ENCODE results near the gene ZDHHC14.
"Not testable (repeated sequence)": the region's sequence is repeated elsewhere in the genome, so short reads cannot be mapped to it uniquely, and the experiment has no call there.

The ZDHHC14 gene

DNA sequence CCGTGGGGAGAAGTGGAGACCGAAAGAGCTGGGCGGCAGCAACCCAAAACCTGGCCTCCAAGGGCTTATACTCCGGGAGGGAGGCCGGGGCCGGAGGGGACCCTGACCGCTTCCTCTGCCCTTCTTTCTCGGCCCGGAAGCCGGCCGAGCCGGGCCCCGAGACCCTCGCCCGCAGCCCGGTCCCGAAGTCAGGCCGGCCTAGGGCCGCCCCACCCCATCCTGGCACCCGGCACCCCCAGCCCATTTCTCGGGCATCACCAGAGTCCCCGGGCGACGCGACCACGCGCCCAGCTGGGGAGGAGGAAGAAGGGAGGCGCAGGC lies 572 bp upstream of the ZDHHC14 start:
- no peak for DNase-seq (ENCODE audit: low spot score)

- peak; percentile 78 for DNase-seq (ENCODE audit: low spot score)
Observed at GRCh38 chr6:157381631-157382621, 936 bp downstream of the ZDHHC14 start.

DNA sequence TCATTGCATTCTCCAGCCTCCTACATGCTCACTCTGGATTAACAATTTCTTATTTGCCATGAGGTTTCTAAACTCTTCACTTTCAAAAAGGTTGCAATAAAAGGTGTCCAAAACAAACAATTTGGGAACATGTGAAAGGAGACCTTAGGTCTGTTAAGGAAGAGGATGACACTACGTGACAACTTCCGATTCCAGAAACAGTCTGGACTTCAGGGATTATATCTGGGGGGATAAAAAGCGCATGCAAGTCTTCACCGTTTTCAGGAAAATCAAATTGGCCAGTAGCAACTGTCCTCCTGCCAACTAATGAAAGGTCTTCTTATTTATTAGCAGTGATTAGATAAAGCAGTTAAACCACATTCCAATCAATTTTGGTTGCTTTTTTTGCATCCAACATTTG lies 1.8 kb downstream of the ZDHHC14 start:
- DNase-seq (ENCODE audit: low spot score), result no peak

DNA sequence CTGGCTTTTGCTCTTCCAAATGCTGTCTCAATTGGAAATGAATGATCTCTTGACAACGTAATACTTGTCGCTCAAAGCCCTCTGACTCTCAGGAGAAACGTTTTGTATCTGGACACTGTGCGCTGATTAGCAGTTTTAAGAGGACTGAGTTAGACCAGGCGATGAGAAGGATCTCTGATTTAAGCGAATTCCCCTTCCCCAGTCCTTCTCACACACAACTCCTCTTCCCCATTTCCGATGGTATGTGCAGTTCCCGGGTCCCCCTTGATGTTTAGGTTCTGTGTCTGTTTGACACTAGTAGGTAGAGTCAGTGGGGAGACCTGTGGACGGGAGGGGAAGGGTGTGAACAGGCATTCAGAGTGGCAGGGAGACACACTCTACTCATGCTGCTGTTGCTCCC lies 2.5 kb downstream of the ZDHHC14 start:
- DNase-seq (ENCODE audit: low spot score), result no peak

GRCh38 chr6:157384962-157385361 lies 4.0 kb downstream of the ZDHHC14 start:
- not testable (repeated sequence) for DNase-seq (ENCODE audit: low spot score)

DNA sequence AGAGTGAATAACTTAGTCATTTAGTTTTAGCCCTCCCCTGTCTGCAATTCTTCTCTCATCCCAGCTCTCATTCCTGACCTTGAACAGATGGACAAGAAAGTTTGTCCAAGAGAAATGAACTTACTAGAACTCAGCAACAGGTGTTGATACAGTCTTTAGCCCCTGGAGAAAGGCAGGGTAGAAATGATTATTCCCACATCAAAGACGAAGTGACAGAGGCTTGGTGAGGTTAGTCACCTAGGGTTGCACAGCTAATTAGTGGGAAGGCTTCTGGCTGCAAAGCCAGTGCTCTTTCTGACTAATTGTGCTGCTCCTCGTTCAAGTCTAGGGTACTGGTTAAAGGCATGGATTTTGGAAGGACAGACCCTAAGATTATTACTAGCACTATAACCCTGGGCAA lies 4.5 kb downstream of the ZDHHC14 start:
- no peak for DNase-seq (ENCODE audit: low spot score)

DNA sequence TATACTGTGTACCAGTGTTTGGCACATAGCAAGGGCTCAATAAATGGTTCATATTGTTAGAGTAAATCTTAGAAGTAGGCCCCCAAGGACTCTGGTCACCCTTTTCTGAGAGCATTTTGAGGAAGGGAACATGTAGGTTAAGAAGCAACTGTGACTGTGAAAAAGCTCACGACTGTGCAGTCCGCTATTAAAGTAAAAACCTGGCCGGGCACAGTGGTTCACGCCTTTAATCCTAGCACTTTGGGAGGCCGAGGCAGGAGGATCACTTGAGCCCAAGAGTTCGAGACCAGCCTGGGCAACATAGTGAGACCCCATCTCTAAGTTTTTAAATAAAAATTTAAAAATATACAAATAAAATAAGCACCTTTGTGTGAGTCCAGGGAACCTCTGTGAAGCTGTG lies 5.0 kb downstream of the ZDHHC14 start:
- DNase-seq (ENCODE audit: low spot score), result no peak

- DNase-seq (ENCODE audit: low spot score), result no peak
Observed at GRCh38 chr6:157386454-157386853, 5.5 kb downstream of the ZDHHC14 start.

GRCh38 chr6:157388924-157389323 lies 7.9 kb downstream of the ZDHHC14 start:
- no peak for DNase-seq (ENCODE audit: low spot score)

DNA sequence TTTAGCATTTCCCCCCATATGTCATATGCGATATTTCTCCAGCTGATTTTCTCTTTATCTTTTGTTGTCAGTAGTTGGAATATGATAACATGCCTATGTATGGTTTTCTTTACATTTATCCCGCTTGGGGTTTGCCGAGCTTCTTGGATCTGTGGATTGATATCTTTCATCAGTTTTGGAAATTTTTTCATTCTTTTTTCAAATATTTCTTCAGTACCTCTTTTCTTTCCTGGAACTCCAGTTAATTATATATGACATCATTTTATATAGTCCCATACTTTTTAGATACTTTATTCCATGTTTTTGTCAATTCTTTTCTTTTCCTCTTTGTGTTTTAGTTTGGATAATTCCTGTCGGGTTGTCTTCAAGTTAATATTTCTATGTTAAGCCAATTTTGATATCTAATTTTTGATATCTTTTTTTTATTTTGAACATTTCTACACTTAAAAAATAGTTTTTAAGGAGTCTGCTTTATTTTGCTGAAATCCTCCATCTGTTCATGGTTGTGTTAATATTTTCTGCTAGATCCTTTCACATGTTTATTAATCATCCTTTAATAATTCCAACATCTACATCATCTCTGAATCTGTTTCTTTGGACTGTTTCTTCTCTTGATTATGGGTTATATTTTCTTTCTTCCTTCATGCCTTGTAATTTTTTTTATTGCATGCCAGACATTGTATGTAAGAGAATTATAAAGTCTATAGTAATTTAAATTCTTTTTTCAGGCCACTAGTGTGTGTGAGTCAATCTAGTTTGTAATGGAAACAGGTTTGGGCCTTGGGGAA lies 9.5 kb downstream of the ZDHHC14 start:
- DNase-seq (ENCODE audit: low spot score), result no peak

GRCh38 chr6:157392927-157393668 lies 12.1 kb downstream of the ZDHHC14 start:
- DNase-seq (ENCODE audit: low spot score), result no peak

DNA sequence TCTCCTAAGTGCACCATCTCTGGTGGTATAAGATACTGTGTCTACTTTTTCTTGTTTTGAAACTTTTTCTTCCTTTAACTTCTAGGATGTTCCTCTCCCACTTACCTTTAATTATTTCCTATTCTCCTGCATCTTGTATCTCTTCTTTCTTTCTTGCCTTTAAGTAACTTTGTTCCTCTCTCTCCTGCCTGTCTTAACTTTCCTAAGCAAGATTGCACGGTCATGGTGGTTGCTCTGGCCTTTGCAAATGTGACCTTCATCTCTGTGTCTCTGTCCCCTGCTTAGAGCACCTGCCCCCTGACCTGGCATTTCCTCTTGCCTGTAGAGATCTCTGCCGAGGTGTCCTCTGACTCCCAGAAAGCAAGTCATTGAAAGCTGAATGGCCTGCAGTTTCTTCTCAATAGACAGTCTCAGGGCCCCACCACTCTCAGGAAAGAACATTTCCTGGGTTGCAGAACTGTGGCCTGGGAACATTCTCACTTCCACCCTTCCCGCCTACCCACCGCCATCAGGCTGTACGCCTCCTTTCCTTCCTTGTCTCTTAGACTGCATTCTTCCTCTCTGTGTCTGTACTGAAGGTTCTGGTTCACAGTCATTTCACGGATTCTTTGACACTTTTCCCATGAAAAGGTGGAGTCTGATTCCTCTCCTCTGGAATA lies 12.8 kb downstream of the ZDHHC14 start:
- no peak for DNase-seq (ENCODE audit: low spot score)

- DNase-seq (ENCODE audit: low spot score), result not testable (repeated sequence)
Observed at GRCh38 chr6:157395199-157395598, 14.2 kb downstream of the ZDHHC14 start.

GRCh38 chr6:157396026-157396425 lies 15.0 kb downstream of the ZDHHC14 start:
- no peak for DNase-seq (ENCODE audit: low spot score)

DNA sequence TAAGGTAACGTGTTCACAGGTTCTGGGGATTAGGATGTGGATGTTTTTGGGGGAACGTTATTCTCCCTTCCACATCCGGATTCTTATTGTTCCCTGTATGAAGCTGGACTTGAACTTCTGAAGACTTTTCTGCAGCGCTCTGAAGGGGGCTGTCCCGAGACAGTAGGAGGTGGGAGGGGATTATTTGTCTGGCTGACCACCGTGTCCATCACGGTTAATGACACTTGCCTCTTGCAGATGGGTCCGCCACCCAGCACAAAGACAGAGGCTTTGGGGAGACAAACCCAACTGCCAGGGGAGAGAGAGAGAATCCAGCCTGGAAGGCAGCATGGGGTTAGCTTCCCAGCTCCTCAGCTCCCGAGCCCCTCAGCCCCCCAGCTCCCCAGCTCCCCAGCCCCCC lies 16.7 kb downstream of the ZDHHC14 start:
- DNase-seq (ENCODE audit: low spot score), result no peak

DNA sequence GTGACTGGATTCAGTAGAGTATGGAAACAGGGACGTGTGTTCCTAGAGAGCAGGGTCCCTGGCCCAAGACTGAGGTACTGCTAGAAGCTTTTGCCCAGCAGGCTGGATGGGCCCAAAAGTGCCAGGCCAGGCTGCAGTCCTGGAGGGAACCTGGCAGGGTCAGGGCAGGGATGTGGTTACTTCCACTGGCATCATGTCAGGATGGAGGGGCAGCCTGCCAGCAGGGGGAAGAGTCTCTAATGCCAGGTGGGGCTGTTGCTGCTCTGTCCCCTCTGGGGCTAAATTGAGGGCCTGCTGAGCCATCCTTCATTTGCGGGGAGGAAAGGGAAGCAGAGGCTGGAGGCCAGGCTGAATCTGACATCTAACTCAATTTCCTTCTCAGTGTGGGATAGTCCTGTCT lies 17.2 kb downstream of the ZDHHC14 start:
- DNase-seq (ENCODE audit: low spot score), result no peak

DNA sequence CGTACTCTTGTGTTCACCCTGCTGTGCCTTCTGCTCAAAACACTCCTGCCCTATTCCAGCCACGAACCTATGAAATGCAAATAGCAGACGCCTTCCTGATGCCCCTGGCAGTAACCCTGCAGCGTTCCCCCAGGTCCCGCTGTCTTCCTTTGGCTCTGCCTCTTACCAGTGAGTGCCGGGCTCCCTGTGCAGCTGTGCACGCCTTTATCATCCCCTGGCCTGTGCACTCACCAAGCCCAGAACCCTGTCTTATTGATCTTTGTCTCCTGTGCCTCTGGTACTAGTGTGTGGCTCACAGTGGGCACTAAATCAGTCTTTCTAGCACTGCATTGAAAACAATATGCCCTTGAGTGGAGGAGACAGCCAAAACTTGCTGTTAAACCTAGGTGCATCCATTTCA lies 19.7 kb downstream of the ZDHHC14 start:
- DNase-seq (ENCODE audit: low spot score), result no peak

DNA sequence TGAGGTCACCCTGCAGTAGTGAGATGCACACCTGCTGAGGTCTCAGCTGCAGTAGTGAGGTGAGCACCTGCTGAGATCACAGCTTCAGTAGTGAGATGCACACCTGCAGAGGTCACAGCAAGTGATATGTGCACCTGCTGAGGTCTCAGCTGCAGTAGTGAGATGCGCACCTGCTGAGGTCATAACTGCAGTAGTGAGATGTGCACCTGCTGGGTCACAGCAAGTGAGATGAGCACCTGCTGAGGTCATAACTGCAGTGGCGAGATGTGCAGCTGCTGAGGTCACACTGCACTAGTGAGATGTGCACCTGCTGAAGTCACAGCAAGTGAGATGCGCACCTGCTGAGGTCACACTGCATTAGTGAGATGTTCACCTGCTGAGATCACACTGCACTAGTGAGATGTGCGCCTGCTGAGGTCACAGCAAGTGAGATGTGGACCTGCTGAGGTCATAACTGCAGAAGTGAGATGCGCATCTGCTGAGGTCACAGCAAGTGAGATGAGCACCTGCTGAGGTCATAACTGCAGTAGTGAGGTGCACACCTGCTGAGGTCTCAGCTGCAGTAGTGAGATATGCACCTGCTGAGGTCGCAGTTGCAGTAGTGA lies 20.8 kb downstream of the ZDHHC14 start:
- no peak for DNase-seq (ENCODE audit: low spot score)

DNA sequence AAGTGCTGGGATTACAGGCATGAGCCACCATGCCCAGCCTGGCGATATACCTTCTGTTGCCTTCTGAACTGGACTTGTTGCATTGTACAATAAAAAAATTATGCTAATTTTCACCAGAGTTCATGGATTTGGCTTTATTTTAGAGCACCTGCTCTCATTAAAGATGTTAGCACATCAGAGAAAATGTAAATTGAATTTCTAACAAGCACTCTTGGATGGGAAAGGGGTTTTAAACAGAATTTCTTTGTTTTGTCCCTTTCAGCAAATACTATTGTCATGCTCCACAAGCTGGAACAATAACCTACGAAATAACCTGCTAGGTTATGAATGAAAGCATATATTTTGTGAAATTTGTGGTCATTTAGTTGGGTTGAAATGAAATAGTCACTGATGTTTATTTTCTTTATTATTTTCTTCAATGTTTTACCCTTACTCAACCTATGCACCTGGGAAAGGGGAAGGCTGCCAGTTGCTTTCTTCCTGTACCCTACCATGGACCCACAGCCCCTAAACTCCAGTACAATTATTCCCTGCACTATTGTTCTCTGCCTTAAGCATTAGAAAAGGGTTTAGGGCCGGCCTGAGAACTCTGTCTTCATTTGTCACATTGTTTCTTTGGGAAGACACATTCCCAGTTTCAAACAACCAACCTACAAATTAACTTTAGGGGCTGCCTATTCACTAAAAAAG lies 22.2 kb downstream of the ZDHHC14 start:
- no peak for DNase-seq (ENCODE audit: low spot score)

DNA sequence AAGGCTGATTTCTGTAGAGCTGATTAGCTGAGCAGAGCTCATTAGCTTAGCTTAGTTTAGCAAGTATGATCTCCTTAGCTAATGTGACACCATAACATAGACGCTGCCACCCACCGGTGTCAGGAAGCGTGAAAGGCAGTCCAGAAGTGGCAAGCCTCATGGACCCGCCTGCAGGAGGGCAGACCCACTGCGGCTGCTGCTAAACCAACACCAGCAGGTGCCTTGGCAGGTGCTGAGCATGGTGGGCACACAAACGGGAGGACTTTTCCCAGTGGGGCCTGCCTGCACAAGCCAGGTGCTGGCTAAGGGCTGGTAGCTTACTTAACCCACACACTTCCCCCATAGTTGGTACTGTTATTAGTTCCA lies 22.7 kb downstream of the ZDHHC14 start:
- DNase-seq (ENCODE audit: low spot score), result peak; percentile 54

- no peak for DNase-seq (ENCODE audit: low spot score)
Observed at GRCh38 chr6:157405986-157406385, 25.0 kb downstream of the ZDHHC14 start.

Data from D341Med (cell line).